HCT116 (cell line): ENCODE data around the gene NUP188. TPM values are rescaled to one million over a fixed set of nuclear protein-coding genes. Genes with fewer than 3 reads are reported as not detected.

Source experiments
- ATAC-seq: fragments of 200-7000 bp; cut with Tn5 transposase; 2 replicates; pipeline ENCODE4 v1.9.1; 2020; ENCODE audit warnings: mild to moderate bottlenecking, moderate library complexity
- BruUV-seq: library from RNA; stranded (reverse); fragments of 400-500 nt; replicated peaks from 2 replicates; lab custom pipeline; 2021; lab: Mats Ljungman, UMichigan
- CTCF ChIA-PET: fragments of 300-600 bp; sonication (Branson Sonifier 250); formaldehyde crosslinking; loops from one replicate; lab custom pipeline; 2021; ENCODE audit warnings: antibody characterized with exemption; lab: Charles Lee
- POLR2A ChIA-PET: fragments of 300-600, 350-600 bp; sonication (Branson Sonifier 250); formaldehyde crosslinking; loops from one replicate; lab custom pipeline; 2021; ENCODE audit warnings: antibody characterized with exemption; lab: Charles Lee
- RAD21 ChIA-PET, 2 experiments: fragments of 300-600 bp; sonication (Branson Sonifier 250); formaldehyde crosslinking; loops; one replicate each; lab custom pipeline; 2023; ENCODE audit warnings: low total read pairs in 2 of 2; ENCODE audit not compliant: uncharacterized antibody in 2 of 2, unreplicated experiment in 2 of 2, low non-redundant PET in 1 of 2; lab: Charles Lee
- DNase-seq: peaks from one replicate; pipeline ENCODE4 v3.0.0-alpha.2; 2010; ENCODE audit warnings: low read depth, low spot score
- H2AFZ ChIP-seq: fragments of 200-600 bp; shearing (Covaris generic), sonication (generic); 2 replicates; pipeline ENCODE4 v1.6.1; 2017; ENCODE audit warnings: low read depth, mixed run types, mixed read lengths, antibody characterized with exemption, low read length; ENCODE audit not compliant: poor library complexity, severe bottlenecking
- H3K27ac ChIP-seq: 2 replicates; pipeline ENCODE4 v1.5.1; 2012; ENCODE audit warnings: low read depth, low read length
- H3K27me3 ChIP-seq: fragments of 200-600 bp; sonication (generic); 2 replicates; pipeline ENCODE4 v1.6.1; 2016; ENCODE audit warnings: mixed run types, low read length, mixed read lengths; ENCODE audit not compliant: insufficient read depth
- H3K36me3 ChIP-seq, 2 experiments: fragments of 200-500 bp in 1 of 2; fragments of 200-600 bp in 1 of 2; sonication (Bioruptor generic) in 1 of 2; sonication (generic) in 1 of 2; 2 replicates each; pipeline versions ENCODE4 v1.5.1 to v1.6.1; 2014 to 2016; ENCODE audit warnings: low read length in 2 of 2, inconsistent platforms in 1 of 2, mixed read lengths in 1 of 2, mixed run types in 1 of 2; ENCODE audit not compliant: insufficient read depth in 2 of 2, control insufficient read depth in 1 of 2
- H3K4me1 ChIP-seq, 2 experiments: fragments of 200-600 bp in 1 of 2; sonication (generic) in 1 of 2; 2 replicates each; pipeline versions ENCODE4 v1.5.1 to v1.6.1; 2012 to 2017; ENCODE audit warnings: low read length in 2 of 2, inconsistent platforms in 1 of 2, mild to moderate bottlenecking in 1 of 2, mixed read lengths in 1 of 2, mixed run types in 1 of 2, moderate library complexity in 1 of 2; ENCODE audit not compliant: insufficient read depth in 2 of 2, control insufficient read depth in 1 of 2
- H3K4me2 ChIP-seq: fragments of 200-600 bp; sonication (generic); 2 replicates; pipeline ENCODE4 v1.6.1; 2017; ENCODE audit warnings: mixed run types, low read length, mixed read lengths
- H3K4me3 ChIP-seq, 2 experiments: fragments of 200-600 bp in 1 of 2; sonication (generic) in 1 of 2; replicated peaks in 1 of 2; 2 replicates each; pipeline ENCODE4 v1.5.1; 2011 to 2016; ENCODE audit warnings: low read length in 2 of 2, control low read depth in 1 of 2, low read depth in 1 of 2, mild to moderate bottlenecking in 1 of 2, mixed read lengths in 1 of 2, mixed run types in 1 of 2
- H3K79me2 ChIP-seq: fragments of 200-600 bp; sonication (generic); 2 replicates; pipeline ENCODE4 v1.6.1; 2017; ENCODE audit warnings: mild to moderate bottlenecking, mixed run types, low read length, moderate library complexity, mixed read lengths; ENCODE audit not compliant: insufficient read depth
- H3K9ac ChIP-seq: fragments of 200-600 bp; sonication (generic); 2 replicates; pipeline ENCODE4 v1.6.1; 2016; ENCODE audit warnings: low read length, mixed read lengths
- H3K9me2 ChIP-seq: fragments of 200-600 bp; sonication (generic), shearing (Covaris generic); 2 replicates; pipeline ENCODE4 v1.6.1; 2017; ENCODE audit warnings: mixed run types, mild to moderate bottlenecking, moderate library complexity; ENCODE audit not compliant: insufficient read depth
- H3K9me3 ChIP-seq, 2 experiments: fragments of 200-500 bp in 1 of 2; fragments of 200-600 bp in 1 of 2; sonication (Bioruptor generic) in 1 of 2; sonication (generic) in 1 of 2; 2 replicates each; pipeline ENCODE4 v1.6.1; 2014 to 2017; ENCODE audit warnings: low read length in 2 of 2, mixed read lengths in 2 of 2, inconsistent platforms in 1 of 2, low read depth in 1 of 2, mild to moderate bottlenecking in 1 of 2, mixed run types in 1 of 2, moderate library complexity in 1 of 2; ENCODE audit not compliant: control insufficient read depth in 1 of 2, insufficient read depth in 1 of 2
- H4K20me1 ChIP-seq: fragments of 200-600 bp; sonication (generic), shearing (Covaris generic); 2 replicates; pipeline ENCODE4 v1.6.1; 2017; ENCODE audit warnings: mixed run types, mild to moderate bottlenecking, moderate library complexity; ENCODE audit not compliant: insufficient read depth
- CBX3 ChIP-seq: IDR thresholded peaks from 2 replicates; pipeline ENCODE4 v1.6.1; 2012; ENCODE audit warnings: low read depth
- EZH2 ChIP-seq: fragments of 200-600 bp; sonication (generic); IDR thresholded peaks from 2 replicates; pipeline ENCODE4 v1.6.1; 2017; ENCODE audit warnings: antibody characterized with exemption, mixed run types
- EZH2phosphoT487 ChIP-seq: fragments of 200-600 bp; IDR thresholded peaks from 2 replicates; pipeline ENCODE4 v1.6.1; 2018; ENCODE audit warnings: antibody characterized with exemption, borderline replicate concordance
- SP1 ChIP-seq: IDR thresholded peaks from 2 replicates; pipeline ENCODE4 v1.6.1; 2012; ENCODE audit warnings: low read depth
- SRF ChIP-seq: IDR thresholded peaks from 2 replicates; pipeline ENCODE4 v1.6.1; 2012; ENCODE audit warnings: low read depth
- TCF7L2 ChIP-seq: IDR thresholded peaks from 2 replicates; pipeline ENCODE4 v1.7.0; 2011; ENCODE audit warnings: borderline replicate concordance, inconsistent platforms; ENCODE audit not compliant: insufficient read depth, insufficient read length; ENCODE audit errors: extremely low read depth
- intact Hi-C: fragments of 100-400 bp; cut with micrococcal nuclease; formaldehyde crosslinking; loops from 2 replicates; pipeline ENCODE4 v1.10.0; 2022
- total RNA-seq: library from RNA; stranded (reverse); gene quantifications from one replicate; pipeline ENCODE4 v1.2.1, GENCODE V29; 2021; ENCODE audit not compliant: unreplicated experiment
- TF ChIP-seq, protein P1 (sequence below): IDR thresholded peaks from 2 replicates; pipeline ENCODE4 v1.6.1; 2011; ENCODE audit warnings: mild to moderate bottlenecking, low read length, moderate library complexity; ENCODE audit not compliant: insufficient replicate concordance; ENCODE audit errors: extremely low read depth

The NUP188 gene
- total RNA-seq, 1 experiment from 2014 or later: 115 TPM

DNA sequence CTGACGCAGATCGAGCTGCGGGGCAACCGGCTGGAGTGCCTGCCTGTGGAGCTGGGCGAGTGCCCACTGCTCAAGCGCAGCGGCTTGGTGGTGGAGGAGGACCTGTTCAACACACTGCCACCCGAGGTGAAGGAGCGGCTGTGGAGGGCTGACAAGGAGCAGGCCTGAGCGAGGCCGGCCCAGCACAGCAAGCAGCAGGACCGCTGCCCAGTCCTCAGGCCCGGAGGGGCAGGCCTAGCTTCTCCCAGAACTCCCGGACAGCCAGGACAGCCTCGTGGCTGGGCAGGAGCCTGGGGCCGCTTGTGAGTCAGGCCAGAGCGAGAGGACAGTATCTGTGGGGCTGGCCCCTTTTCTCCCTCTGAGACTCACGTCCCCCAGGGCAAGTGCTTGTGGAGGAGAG, 31.3 kb upstream of the NUP188 start:
- POLR2A ChIA-PET: no interaction called here
- H3K36me3 ChIP-seq: peaks cover 0 to 5% of the 10 kb centered on the region in 2 experiments; a peak in 1 of 4 replicates
- no peak overlapping the region for H3K9ac ChIP-seq
- peaks cover 13% of the 10 kb centered on the region; the same call in 1 of the 2 replicates for H3K79me2 ChIP-seq
- H2AFZ ChIP-seq: no peak overlapping the region
- TF ChIP-seq EZH2phosphoT487: no peak
- TF ChIP-seq TCF7L2: no peak
- TF ChIP-seq SP1: no peak
- no peak for TF ChIP-seq CBX3
- TF ChIP-seq, protein P1, sequence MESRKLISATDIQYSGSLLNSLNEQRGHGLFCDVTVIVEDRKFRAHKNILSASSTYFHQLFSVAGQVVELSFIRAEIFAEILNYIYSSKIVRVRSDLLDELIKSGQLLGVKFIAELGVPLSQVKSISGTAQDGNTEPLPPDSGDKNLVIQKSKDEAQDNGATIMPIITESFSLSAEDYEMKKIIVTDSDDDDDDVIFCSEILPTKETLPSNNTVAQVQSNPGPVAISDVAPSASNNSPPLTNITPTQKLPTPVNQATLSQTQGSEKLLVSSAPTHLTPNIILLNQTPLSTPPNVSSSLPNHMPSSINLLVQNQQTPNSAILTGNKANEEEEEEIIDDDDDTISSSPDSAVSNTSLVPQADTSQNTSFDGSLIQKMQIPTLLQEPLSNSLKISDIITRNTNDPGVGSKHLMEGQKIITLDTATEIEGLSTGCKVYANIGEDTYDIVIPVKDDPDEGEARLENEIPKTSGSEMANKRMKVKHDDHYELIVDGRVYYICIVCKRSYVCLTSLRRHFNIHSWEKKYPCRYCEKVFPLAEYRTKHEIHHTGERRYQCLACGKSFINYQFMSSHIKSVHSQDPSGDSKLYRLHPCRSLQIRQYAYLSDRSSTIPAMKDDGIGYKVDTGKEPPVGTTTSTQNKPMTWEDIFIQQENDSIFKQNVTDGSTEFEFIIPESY: no peak
- no peak for TF ChIP-seq EZH2
- no peak for TF ChIP-seq SRF
- no peaks in the 10 kb centered on the region for H4K20me1 ChIP-seq
- no TSS peak for BruUV-seq
- RAD21 ChIA-PET: no interaction called here
- no peaks in the 10 kb centered on the region for H3K9me3 ChIP-seq
- intact Hi-C loops: no loop called here
- no peak overlapping the region for H3K4me3 ChIP-seq
- DNase-seq (no peak), ATAC-seq (no peak)
- H3K4me1 ChIP-seq: peaks cover 14 to 26% of the 10 kb centered on the region in 2 experiments
- H3K27me3 ChIP-seq: no peaks in the 10 kb centered on the region
- no peak overlapping the region for H3K27ac ChIP-seq
- H3K9me2 ChIP-seq: no peaks in the 10 kb centered on the region
- CTCF ChIA-PET: no interaction called here
- no peak overlapping the region for H3K4me2 ChIP-seq

DNA sequence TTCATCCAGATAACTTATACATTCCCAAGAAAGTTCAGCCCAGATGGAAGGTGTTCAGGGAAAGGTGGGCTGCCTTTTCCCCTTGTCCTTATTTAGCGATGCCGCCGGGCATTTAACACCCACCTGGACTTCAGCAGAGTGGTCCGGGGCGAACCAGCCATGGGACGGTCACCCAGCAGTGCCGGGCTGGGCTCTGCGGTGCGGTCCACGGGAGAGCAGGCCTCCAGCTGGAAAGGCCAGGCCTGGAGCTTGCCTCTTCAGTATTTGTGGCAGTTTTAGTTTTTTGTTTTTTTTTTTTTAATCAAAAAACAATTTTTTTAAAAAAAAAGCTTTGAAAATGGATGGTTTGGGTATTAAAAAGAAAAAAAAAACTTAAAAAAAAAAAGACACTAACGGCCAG, 30.8 kb upstream of the NUP188 start:
- Histone ChIP-seq H3K4me1 (peaks cover 9 to 20% of the 10 kb centered on the region in 2 experiments), H3K27ac (no peak overlapping the region), H3K27me3 (no peaks in the 10 kb centered on the region), H3K4me2 (no peak overlapping the region), H3K9me3 (no peaks in the 10 kb centered on the region), H3K4me3 (no peak overlapping the region), H3K36me3 (0 out of 4 replicates have a peak, but pooled peaks cover 0 to 5% of the 10 kb centered on the region in 2 experiments), H3K9ac (no peak overlapping the region), H4K20me1 (no peaks in the 10 kb centered on the region), H2AFZ (no peak overlapping the region), H3K9me2 (no peaks in the 10 kb centered on the region), H3K79me2 (peaks cover 13% of the 10 kb centered on the region; the same call in 1 of the 2 replicates)
- RAD21 ChIA-PET: no interaction called here
- TF ChIP-seq SRF: no peak
- DNase-seq (no peak), ATAC-seq (no peak)
- intact Hi-C loops: no loop called here
- no TSS peak for BruUV-seq
- POLR2A ChIA-PET: no interaction called here
- CTCF ChIA-PET: no interaction called here
